AG04450 (cell line): ENCODE results near the gene SLC35A2. TPM values are rescaled to one million over a fixed set of nuclear protein-coding genes. Genes with fewer than 3 reads are reported as not detected.

Source experiments
- CTCF ChIA-PET: fragments of 300-600, 350-600 bp; formaldehyde crosslinking; extraction: SDS; loops from one replicate; lab custom pipeline; 2022; ENCODE audit warnings: antibody characterized with exemption, inconsistent platforms; lab: Charles Lee
- POLR2A ChIA-PET: fragments of 350-600 bp; formaldehyde crosslinking; extraction: SDS; loops from one replicate; lab custom pipeline; 2021; ENCODE audit warnings: antibody characterized with exemption, inconsistent platforms; lab: Yijun Ruan, JAX
- DNase-seq: peaks from one replicate; pipeline ENCODE4 v3.0.0-alpha.2; 2011; ENCODE audit warnings: low read depth, low spot score
- H3K27ac ChIP-seq: one replicate; pipeline ENCODE4 v1.5.1; 2012; ENCODE audit warnings: low read depth, low read length, control low read depth
- H3K27me3 ChIP-seq: one replicate; pipeline ENCODE4 v1.6.0; 2012; ENCODE audit warnings: low read length; ENCODE audit not compliant: control insufficient read depth, insufficient read depth
- H3K4me3 ChIP-seq: 2 replicates; pipeline ENCODE4 v1.5.1; 2011; ENCODE audit warnings: mild to moderate bottlenecking, low read depth, low read length, control low read depth
- H3K9me3 ChIP-seq: 2 replicates; pipeline ENCODE4 v1.5.1; 2012; ENCODE audit warnings: low read length; ENCODE audit not compliant: control insufficient read depth, insufficient read depth
- CTCF ChIP-seq: IDR thresholded peaks from 2 replicates; pipeline ENCODE4 v1.5.1; 2011; ENCODE audit warnings: low read depth, low read length, control low read depth, inconsistent platforms
- polyA plus RNA-seq: library from polyadenylated mRNA; depleted of rRNA; stranded (reverse); fragments of >200 nt; gene quantifications from 2 replicates; pipeline ENCODE4 v1.2.3, GENCODE V29; 2011

The SLC35A2 gene
- polyA plus RNA-seq, 1 experiment: 39.2 TPM

DNA sequence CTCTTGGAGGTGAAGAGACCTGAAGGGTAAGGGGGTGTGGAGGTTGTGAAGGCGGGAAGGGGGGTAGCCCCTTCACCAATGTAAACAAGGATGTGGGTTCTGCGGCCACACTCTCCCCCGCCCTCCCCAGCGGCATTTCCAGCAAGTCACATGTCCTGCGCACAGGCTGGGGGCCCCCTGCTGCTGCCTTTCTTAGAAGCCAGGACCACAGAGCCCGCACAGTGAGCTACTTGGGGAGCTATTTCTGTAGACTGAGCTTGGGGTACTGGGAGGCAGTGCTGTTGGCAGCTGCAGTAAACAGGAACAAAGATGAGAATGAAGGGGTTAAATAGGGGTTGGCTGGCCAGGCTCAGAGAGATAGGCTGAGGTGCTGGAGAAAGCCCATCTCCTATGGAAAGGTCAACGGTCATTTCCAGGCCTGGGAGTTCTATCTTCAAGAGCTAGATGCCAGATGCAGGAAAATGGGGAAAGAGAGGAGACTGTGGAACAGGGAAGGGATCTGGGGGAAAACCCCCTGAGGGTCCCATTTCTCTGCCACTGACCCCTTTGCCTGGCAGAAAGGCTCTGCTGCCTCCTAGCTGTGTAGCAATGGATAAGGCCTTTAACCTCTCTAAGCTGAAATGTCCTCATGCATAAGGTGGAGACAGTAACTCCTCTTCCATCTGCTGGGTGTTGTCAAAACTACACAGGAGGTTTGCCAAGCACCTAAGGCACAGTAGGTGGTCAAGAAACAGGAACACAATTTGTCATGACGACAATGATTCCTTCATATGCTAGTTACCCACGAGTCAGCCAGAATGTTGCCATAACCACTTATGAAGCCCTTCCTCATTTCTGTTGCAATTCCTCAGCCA is 25.8 kb upstream of the SLC35A2 start:
- Histone ChIP-seq H3K4me3 (no peak overlapping the region), H3K9me3 (no peaks in the 10 kb centered on the region), H3K27ac (no peak overlapping the region), H3K27me3 (no peaks in the 10 kb centered on the region)
- no peak for DNase-seq
- POLR2A ChIA-PET: no interaction called here
- CTCF ChIA-PET: no interaction called here
- no peak for TF ChIP-seq CTCF

GRCh38 chrX:48936429-48937053 is 25.1 kb upstream of the SLC35A2 start:
- Histone ChIP-seq H3K27me3 (no peaks in the 10 kb centered on the region), H3K9me3 (no peaks in the 10 kb centered on the region), H3K4me3 (no peak overlapping the region), H3K27ac (no peak overlapping the region)
- ChIA-PET POLR2A (no interaction called here), CTCF (interaction anchor here (0.5 kb wide), 1 partner anchor 15 kb away, joined by 3 read pairs; no protein-coding TSS in a partner anchor)
- no peak for TF ChIP-seq CTCF
- no peak for DNase-seq

GRCh38 chrX:48935301-48935670 is 23.8 kb upstream of the SLC35A2 start:
- Histone ChIP-seq H3K4me3 (no peak overlapping the region), H3K27ac (no peak overlapping the region), H3K27me3 (no peaks in the 10 kb centered on the region), H3K9me3 (no peaks in the 10 kb centered on the region)
- POLR2A ChIA-PET: no interaction called here
- CTCF ChIA-PET: no interaction called here
- DNase-seq: no peak
- no peak for TF ChIP-seq CTCF

DNA sequence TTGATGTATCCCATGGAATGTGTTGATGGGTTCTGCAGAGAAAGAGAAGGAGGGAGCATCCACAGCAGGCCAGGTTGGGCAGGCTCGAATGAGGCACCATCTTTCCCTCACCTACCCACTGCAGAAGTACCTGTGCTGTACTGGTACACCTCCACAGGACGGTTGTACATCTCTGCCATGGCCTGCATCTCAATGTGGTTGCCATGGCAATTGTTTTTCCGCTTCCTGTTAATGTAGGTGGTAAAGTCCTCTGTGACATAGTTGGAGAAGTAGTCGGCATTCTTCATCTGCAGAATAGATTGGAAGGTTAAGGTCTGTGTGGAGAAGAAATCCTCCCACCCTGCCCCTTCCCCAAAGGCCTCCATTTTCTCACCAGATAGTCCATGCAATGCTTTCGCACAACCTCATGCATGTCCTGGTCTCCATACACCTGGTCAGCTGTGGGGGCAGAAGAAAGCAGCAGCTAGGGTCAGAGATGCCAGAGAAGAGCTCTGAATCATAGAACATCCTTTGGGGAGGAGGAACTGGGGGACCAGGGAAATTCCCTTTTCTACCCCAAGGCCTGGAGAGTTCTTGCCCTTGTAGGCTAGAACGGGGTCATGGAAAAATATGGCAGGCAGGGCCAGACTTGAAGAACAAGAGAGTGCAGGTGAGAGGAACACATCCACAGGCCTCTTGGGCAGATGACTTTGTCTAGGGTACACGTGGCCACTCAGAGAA is 23.3 kb upstream of the SLC35A2 start:
- DNase-seq: no peak
- ChIA-PET CTCF (no interaction called here), POLR2A (no interaction called here)
- H3K4me3 ChIP-seq: no peak overlapping the region
- no peak for TF ChIP-seq CTCF
- no peak overlapping the region for H3K27ac ChIP-seq
- H3K27me3 ChIP-seq: no peaks in the 10 kb centered on the region
- H3K9me3 ChIP-seq: no peaks in the 10 kb centered on the region
